Liver (tissue), 9 donors: Measurements from ENCODE around the gene IFRD2. TPM values are rescaled to one million over a fixed set of nuclear protein-coding genes. Genes with fewer than 3 reads are reported as not detected.

Source experiments
- DNase-seq: peaks from one replicate; pipeline ENCODE4 v3.0.0-alpha.2; 2017; ENCODE audit warnings: low spot score
- H3K27ac ChIP-seq, 2 donors: one replicate each; pipeline ENCODE4 v1.7.0; 2013; ENCODE audit warnings: inconsistent platforms in 2 of 2, low read length in 2 of 2, control low read depth in 1 of 2, low read depth in 1 of 2, mild to moderate bottlenecking in 1 of 2
- H3K27me3 ChIP-seq, 4 donors: one replicate each; pipeline versions ENCODE4 v1.6.1 to v1.7.0; 2013; ENCODE audit warnings: low read length in 3 of 4, inconsistent platforms in 1 of 4, mild to moderate bottlenecking in 1 of 4, moderate library complexity in 1 of 4; ENCODE audit not compliant: control insufficient read depth in 4 of 4, insufficient read depth in 4 of 4
- H3K36me3 ChIP-seq, 4 donors: one replicate each; pipeline versions ENCODE4 v1.6.1 to v1.7.0; 2013; ENCODE audit warnings: low read length in 3 of 4, mild to moderate bottlenecking in 3 of 4, low read depth in 1 of 4, moderate library complexity in 1 of 4; ENCODE audit not compliant: control insufficient read depth in 4 of 4, insufficient read depth in 3 of 4
- H3K4me1 ChIP-seq, 4 donors: one replicate each; pipeline versions ENCODE4 v1.6.1 to v1.7.0; 2013; ENCODE audit warnings: low read length in 3 of 4, mild to moderate bottlenecking in 3 of 4, moderate library complexity in 1 of 4; ENCODE audit not compliant: control insufficient read depth in 4 of 4, insufficient read depth in 4 of 4
- H3K4me3 ChIP-seq, 3 donors: one replicate each; pipeline versions ENCODE4 v1.6.1 to v1.7.0; 2013; ENCODE audit warnings: low read length in 3 of 3, control low read depth in 1 of 3, low read depth in 1 of 3, mild to moderate bottlenecking in 1 of 3
- H3K9ac ChIP-seq, 2 donors: one replicate each; pipeline ENCODE4 v1.7.0; 2013; ENCODE audit warnings: low read length in 2 of 2, mild to moderate bottlenecking in 2 of 2, moderate library complexity in 2 of 2, control low read depth in 1 of 2, low read depth in 1 of 2
- H3K9me3 ChIP-seq, 4 donors: one replicate each; pipeline versions ENCODE4 v1.6.1 to v1.7.0; 2013; ENCODE audit warnings: low read length in 3 of 4; ENCODE audit not compliant: control insufficient read depth in 4 of 4
- EGR1 ChIP-seq, 2 donors: IDR thresholded peaks; 2 replicates each; pipeline ENCODE4 v1.6.1; 2016 to 2018; ENCODE audit warnings: antibody characterized with exemption in 2 of 2, low read depth in 2 of 2
- FOXA1 ChIP-seq: IDR thresholded peaks from 2 replicates; pipeline ENCODE4 v1.6.1; 2016; ENCODE audit warnings: antibody characterized with exemption
- FOXA2 ChIP-seq: IDR thresholded peaks from 2 replicates; pipeline ENCODE4 v1.6.1; 2016; ENCODE audit warnings: antibody characterized with exemption
- GABPA ChIP-seq, 2 donors: IDR thresholded peaks in 1 of 2; conservative IDR thresholded peaks in 1 of 2; 2 replicates each; pipeline ENCODE4 v1.6.1; 2016; ENCODE audit warnings: antibody characterized with exemption in 2 of 2, mild to moderate bottlenecking in 1 of 2, moderate library complexity in 1 of 2
- HNF4A ChIP-seq, 2 donors: conservative IDR thresholded peaks; 2 replicates each; pipeline ENCODE4 v1.6.1; 2016; ENCODE audit warnings: antibody characterized with exemption in 2 of 2, mild to moderate bottlenecking in 2 of 2
- HNF4G ChIP-seq: IDR thresholded peaks from 2 replicates; pipeline ENCODE4 v1.6.1; 2016; ENCODE audit warnings: antibody characterized with exemption
- JUND ChIP-seq, 2 donors: IDR thresholded peaks; 2 replicates each; pipeline ENCODE4 v1.6.1; 2016; ENCODE audit warnings: antibody characterized with exemption in 2 of 2
- NR2F2 ChIP-seq: IDR thresholded peaks from 2 replicates; pipeline ENCODE4 v1.6.1; 2016; ENCODE audit warnings: antibody characterized with exemption
- RAD21 ChIP-seq, 2 donors: IDR thresholded peaks; 2 replicates each; pipeline ENCODE4 v1.6.1; 2016; ENCODE audit warnings: antibody characterized with exemption in 2 of 2, mild to moderate bottlenecking in 2 of 2
- RXRA ChIP-seq, 2 donors: IDR thresholded peaks; 2 replicates each; pipeline ENCODE4 v1.6.1; 2017 to 2018; ENCODE audit warnings: antibody characterized with exemption in 2 of 2, mild to moderate bottlenecking in 1 of 2
- SP1 ChIP-seq: IDR thresholded peaks from 2 replicates; pipeline ENCODE4 v1.6.1; 2018; ENCODE audit warnings: antibody characterized with exemption, mild to moderate bottlenecking
- TAF1 ChIP-seq: conservative IDR thresholded peaks from 2 replicates; pipeline ENCODE4 v1.6.1; 2016; ENCODE audit warnings: antibody characterized with exemption, mild to moderate bottlenecking
- YY1 ChIP-seq: IDR thresholded peaks from 2 replicates; pipeline ENCODE4 v1.6.1; 2016; ENCODE audit warnings: antibody characterized with exemption, mild to moderate bottlenecking
- WGBS: extraction: QIAGEN DNeasy Blood & Tissue Kit; methylation state at CpG from one replicate; pipeline ENCODE4 v1.1.7; 2013; 5-methylcytosine and 5-hydroxymethylcytosine counted together
- polyA plus RNA-seq, 2 donors: library from polyadenylated mRNA; stranded (reverse) in 1 of 2; unstranded in 1 of 2; fragments of 200-250 nt in 1 of 2; fragments of >200 nt in 1 of 2; fragmentation: Nextera tagmentation in 1 of 2; extraction: Ambion mirVana in 1 of 2; gene quantifications; one replicate each; pipeline versions ENCODE4 v1.2.1 to v1.2.3, GENCODE V29; 2013 to 2015
- total RNA-seq, 2 donors: library from RNA; depleted of rRNA; stranded (reverse); fragments of >200 nt; gene quantifications; one replicate each; pipeline ENCODE4 v1.2.3, GENCODE V29; 2014
- TF ChIP-seq, protein P1 (sequence below): fragments of 150-350 bp; IDR thresholded peaks from 2 replicates; pipeline ENCODE4 v1.5.1; 2017; ENCODE audit warnings: improper control_type of control experiment, low read depth, low read length; ENCODE audit not compliant: missing input control
- TF ChIP-seq, protein P2 (sequence below): IDR thresholded peaks from 2 replicates; pipeline ENCODE4 v1.6.1; 2016; ENCODE audit warnings: antibody characterized with exemption
- TF ChIP-seq, protein P3 (sequence below): IDR thresholded peaks from 2 replicates; pipeline ENCODE4 v1.6.1; 2016; ENCODE audit warnings: antibody characterized with exemption
- TF ChIP-seq, protein P4 (sequence below): IDR thresholded peaks from 2 replicates; pipeline ENCODE4 v1.6.1; 2016; ENCODE audit warnings: antibody characterized with exemption, mild to moderate bottlenecking
- TF ChIP-seq, protein P5 (sequence below): IDR thresholded peaks from 2 replicates; pipeline ENCODE4 v1.6.1; 2016; ENCODE audit warnings: antibody characterized with exemption
- donor health status: healthy.
- donor health status: healthy.
- donor health status: healthy.
- donor health status: healthy.
- donor health status: healthy.

IFRD2 gene
- total and polyA plus RNA-seq, 4 donors: 55.7 to 91.2 (median 63.2) TPM

DNA sequence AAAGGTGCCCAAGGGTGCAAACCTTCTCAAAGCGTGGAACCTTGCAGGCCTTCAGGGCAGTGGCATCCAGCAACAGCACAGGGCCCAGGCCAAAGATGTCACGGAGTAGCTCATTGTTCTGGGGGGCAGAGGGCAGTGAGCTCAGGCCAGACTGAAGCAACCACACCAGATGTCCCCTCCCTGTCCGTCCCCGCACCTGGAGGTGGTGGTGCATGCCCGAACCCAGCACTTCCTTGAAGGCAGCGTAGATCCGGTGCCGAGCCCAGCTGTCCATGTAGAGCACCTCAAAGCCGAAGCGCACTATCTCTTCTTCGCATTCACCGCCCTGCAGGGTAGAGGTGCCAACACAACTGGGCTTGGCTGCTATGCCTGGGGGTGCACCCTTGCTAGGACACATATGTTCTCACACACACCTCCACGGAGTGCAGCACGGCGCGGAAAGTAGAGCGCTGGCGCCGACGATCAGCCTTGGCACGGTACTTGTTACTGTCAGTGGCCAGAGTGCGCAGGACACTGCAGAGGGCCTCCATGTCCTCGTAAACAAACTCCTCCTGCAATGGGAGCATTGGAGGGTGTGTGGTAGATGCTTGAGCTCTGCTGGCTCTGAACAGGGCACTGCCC is 3.7 kb downstream of the IFRD2 start:
- TF ChIP-seq FOXA1 (no peak), EGR1 (IDR thresholded peaks at IDR 0.05; ENCODE audit: low read depth in 2 of 2) (no peak), HNF4G (no peak), FOXA2 (no peak), NR2F2 (no peak), HNF4A (conservative IDR thresholded peaks at IDR 0.05) (no peak), YY1 (no peak), RXRA (IDR thresholded peaks at IDR 0.05) (no peak)
- TF ChIP-seq, protein P1, sequence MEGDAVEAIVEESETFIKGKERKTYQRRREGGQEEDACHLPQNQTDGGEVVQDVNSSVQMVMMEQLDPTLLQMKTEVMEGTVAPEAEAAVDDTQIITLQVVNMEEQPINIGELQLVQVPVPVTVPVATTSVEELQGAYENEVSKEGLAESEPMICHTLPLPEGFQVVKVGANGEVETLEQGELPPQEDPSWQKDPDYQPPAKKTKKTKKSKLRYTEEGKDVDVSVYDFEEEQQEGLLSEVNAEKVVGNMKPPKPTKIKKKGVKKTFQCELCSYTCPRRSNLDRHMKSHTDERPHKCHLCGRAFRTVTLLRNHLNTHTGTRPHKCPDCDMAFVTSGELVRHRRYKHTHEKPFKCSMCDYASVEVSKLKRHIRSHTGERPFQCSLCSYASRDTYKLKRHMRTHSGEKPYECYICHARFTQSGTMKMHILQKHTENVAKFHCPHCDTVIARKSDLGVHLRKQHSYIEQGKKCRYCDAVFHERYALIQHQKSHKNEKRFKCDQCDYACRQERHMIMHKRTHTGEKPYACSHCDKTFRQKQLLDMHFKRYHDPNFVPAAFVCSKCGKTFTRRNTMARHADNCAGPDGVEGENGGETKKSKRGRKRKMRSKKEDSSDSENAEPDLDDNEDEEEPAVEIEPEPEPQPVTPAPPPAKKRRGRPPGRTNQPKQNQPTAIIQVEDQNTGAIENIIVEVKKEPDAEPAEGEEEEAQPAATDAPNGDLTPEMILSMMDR: no peak
- TF ChIP-seq, protein P2, sequence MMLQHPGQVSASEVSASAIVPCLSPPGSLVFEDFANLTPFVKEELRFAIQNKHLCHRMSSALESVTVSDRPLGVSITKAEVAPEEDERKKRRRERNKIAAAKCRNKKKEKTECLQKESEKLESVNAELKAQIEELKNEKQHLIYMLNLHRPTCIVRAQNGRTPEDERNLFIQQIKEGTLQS: no peak
- TF ChIP-seq, protein P3, sequence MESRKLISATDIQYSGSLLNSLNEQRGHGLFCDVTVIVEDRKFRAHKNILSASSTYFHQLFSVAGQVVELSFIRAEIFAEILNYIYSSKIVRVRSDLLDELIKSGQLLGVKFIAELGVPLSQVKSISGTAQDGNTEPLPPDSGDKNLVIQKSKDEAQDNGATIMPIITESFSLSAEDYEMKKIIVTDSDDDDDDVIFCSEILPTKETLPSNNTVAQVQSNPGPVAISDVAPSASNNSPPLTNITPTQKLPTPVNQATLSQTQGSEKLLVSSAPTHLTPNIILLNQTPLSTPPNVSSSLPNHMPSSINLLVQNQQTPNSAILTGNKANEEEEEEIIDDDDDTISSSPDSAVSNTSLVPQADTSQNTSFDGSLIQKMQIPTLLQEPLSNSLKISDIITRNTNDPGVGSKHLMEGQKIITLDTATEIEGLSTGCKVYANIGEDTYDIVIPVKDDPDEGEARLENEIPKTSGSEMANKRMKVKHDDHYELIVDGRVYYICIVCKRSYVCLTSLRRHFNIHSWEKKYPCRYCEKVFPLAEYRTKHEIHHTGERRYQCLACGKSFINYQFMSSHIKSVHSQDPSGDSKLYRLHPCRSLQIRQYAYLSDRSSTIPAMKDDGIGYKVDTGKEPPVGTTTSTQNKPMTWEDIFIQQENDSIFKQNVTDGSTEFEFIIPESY: no peak
- TF ChIP-seq, protein P4, sequence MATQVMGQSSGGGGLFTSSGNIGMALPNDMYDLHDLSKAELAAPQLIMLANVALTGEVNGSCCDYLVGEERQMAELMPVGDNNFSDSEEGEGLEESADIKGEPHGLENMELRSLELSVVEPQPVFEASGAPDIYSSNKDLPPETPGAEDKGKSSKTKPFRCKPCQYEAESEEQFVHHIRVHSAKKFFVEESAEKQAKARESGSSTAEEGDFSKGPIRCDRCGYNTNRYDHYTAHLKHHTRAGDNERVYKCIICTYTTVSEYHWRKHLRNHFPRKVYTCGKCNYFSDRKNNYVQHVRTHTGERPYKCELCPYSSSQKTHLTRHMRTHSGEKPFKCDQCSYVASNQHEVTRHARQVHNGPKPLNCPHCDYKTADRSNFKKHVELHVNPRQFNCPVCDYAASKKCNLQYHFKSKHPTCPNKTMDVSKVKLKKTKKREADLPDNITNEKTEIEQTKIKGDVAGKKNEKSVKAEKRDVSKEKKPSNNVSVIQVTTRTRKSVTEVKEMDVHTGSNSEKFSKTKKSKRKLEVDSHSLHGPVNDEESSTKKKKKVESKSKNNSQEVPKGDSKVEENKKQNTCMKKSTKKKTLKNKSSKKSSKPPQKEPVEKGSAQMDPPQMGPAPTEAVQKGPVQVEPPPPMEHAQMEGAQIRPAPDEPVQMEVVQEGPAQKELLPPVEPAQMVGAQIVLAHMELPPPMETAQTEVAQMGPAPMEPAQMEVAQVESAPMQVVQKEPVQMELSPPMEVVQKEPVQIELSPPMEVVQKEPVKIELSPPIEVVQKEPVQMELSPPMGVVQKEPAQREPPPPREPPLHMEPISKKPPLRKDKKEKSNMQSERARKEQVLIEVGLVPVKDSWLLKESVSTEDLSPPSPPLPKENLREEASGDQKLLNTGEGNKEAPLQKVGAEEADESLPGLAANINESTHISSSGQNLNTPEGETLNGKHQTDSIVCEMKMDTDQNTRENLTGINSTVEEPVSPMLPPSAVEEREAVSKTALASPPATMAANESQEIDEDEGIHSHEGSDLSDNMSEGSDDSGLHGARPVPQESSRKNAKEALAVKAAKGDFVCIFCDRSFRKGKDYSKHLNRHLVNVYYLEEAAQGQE: no peak
- TF ChIP-seq, protein P5, sequence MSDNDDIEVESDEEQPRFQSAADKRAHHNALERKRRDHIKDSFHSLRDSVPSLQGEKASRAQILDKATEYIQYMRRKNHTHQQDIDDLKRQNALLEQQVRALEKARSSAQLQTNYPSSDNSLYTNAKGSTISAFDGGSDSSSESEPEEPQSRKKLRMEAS: no peak
- H3K4me1 ChIP-seq: peaks cover 5 to 25% (median 17%) of the 10 kb centered on the region in 4 donors
- 96% methylated on average over 23 of the region's 23 CpGs for WGBS

DNA sequence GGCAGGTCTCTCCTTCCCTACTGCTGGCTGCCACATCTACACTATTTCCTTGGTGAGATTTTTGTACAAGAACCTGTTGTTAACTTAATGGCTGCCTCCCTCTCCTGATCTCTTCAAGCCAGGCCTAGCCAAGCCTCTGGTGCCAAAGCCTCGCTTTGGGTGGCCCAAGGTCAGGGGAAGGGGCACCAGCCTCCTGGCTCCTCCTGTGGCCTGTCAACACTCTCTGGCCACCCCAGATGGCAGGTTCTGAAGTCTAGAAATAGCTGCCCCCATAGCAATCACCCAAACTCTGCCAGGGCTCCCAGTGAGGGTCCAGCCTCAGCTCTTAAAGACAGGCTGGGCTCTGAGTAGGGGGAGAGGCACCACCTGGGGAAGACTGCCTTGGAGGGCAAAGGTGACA is 5.0 kb downstream of the IFRD2 start:
- H3K9me3 ChIP-seq: no peaks in the 10 kb centered on the region
- peaks cover 5 to 41% (median 22%) of the 10 kb centered on the region in 4 donors for H3K36me3 ChIP-seq
- no peak overlapping the region for H3K27ac ChIP-seq
- no peaks in the 10 kb centered on the region for H3K27me3 ChIP-seq
- DNase-seq: no peak
- H3K4me1 ChIP-seq: peaks cover 2 to 16% (median 10%) of the 10 kb centered on the region in 4 donors
- H3K4me3 ChIP-seq: no peak overlapping the region
- no peak overlapping the region for H3K9ac ChIP-seq
- WGBS: 93% methylated on average over 1 of the region's 1 CpG
- TF ChIP-seq SP1 (no peak), RAD21 (IDR thresholded peaks at IDR 0.05) (no peak), NR2F2 (no peak), TAF1 (no peak), GABPA (IDR thresholded peaks at IDR 0.05 in 1 of 2, conservative IDR thresholded peaks at IDR 0.05 in 1 of 2) (no peak), HNF4G (no peak), JUND (IDR thresholded peaks at IDR 0.05) (no peak)
- TF ChIP-seq, protein P4: no peak
- TF ChIP-seq, protein P1: no peak
- TF ChIP-seq, protein P5: no peak

More for the DNA sequence above, 3.7 kb downstream of the IFRD2 start:
- Histone ChIP-seq H3K4me3 (no peak overlapping the region), H3K27me3 (no peaks in the 10 kb centered on the region), H3K27ac (no peak overlapping the region), H3K9ac (no peak overlapping the region), H3K9me3 (no peaks in the 10 kb centered on the region), H3K36me3 (peaks cover 5 to 41% (median 22%) of the 10 kb centered on the region in 4 donors)
- DNase-seq: no peak
